Large intestine (tissue), 3 donors: ENCODE measurements around the gene CFL2. TPM values are rescaled to one million over a fixed set of nuclear protein-coding genes. Genes with fewer than 3 reads are reported as not detected.

Source experiments
- DNase-seq, 2 donors: peaks; one replicate each; pipeline versions ENCODE4 v3.0.0 to v3.0.0-alpha.2; 2013
- H3K27ac ChIP-seq: one replicate; pipeline ENCODE4 v1.5.1; 2013; ENCODE audit warnings: low read length
- H3K27me3 ChIP-seq: 2 replicates; pipeline ENCODE4 v1.6.1; 2013; ENCODE audit warnings: low read length; ENCODE audit not compliant: control insufficient read depth, insufficient read depth
- H3K36me3 ChIP-seq: 2 replicates; pipeline ENCODE4 v1.6.1; 2013; ENCODE audit warnings: low read length; ENCODE audit not compliant: control insufficient read depth, insufficient read depth
- H3K4me1 ChIP-seq: one replicate; pipeline ENCODE4 v1.6.1; 2013; ENCODE audit warnings: low read length; ENCODE audit not compliant: control insufficient read depth, insufficient read depth
- H3K4me3 ChIP-seq: one replicate; pipeline ENCODE4 v1.5.1; 2013; ENCODE audit warnings: low read length
- H3K9me3 ChIP-seq: one replicate; pipeline ENCODE4 v1.6.1; 2013; ENCODE audit warnings: mild to moderate bottlenecking, low read depth, low read length, moderate library complexity; ENCODE audit not compliant: control insufficient read depth
- WGBS: methylation state at CpG from one replicate; pipeline ENCODE4 v1.1.5; 2013; ENCODE audit warnings: low lambda C conversion rate; ENCODE audit not compliant: insufficient coverage; 5-methylcytosine and 5-hydroxymethylcytosine counted together
- polyA plus RNA-seq: library from polyadenylated mRNA; unstranded; fragments of 120-200 nt; gene quantifications from one replicate; pipeline ENCODE4 v1.2.1, GENCODE V29; 2013

CFL2 gene
- polyA plus RNA-seq, 1 donor: 49.7 TPM

DNA sequence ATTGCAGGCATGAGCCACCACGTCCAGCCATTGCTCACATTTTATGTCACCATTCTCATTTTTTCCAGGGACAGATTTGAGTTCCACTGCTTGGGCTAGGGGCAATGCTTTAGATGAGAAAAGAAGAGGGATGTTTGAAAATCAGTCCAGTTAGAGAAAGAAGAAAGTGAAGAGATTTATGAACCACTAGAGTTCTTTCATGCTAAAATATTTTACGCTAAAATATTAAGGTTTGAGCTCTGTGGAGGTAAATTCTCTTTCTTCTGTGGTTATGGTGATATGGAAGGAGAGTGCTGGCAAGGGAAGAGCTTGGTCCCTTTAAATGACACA is 21.5 kb downstream of the CFL2 start:
- no peaks in the 10 kb centered on the region for H3K36me3 ChIP-seq
- no peaks in the 10 kb centered on the region for H3K9me3 ChIP-seq
- no peaks in the 10 kb centered on the region for H3K4me1 ChIP-seq
- peak overlapping the region; percentile 30 for H3K4me3 ChIP-seq
- DNase-seq: no peak
- H3K27ac ChIP-seq: no peak overlapping the region
- WGBS: 100% methylated on average over 1 of the region's 2 CpGs
- no peaks in the 10 kb centered on the region for H3K27me3 ChIP-seq

DNA sequence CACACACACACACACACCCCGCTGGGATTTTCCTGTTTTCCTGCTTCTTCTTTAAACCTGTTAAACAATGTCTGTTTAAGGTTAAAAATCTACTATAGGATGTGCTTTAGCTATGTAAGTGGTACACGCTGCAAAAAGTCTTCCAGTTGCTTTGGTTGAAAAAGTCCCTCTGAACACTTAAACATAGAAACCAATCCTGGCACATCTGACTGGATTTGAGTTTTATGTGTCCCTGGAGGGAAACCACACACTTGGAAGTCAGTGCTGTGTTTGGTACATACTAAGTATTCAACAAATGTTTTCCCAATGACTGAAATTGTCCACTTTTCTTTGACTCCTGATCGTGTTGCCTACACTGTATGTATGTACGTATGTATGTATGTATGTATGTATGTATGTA is 22.0 kb downstream of the CFL2 start:
- H3K9me3 ChIP-seq: no peaks in the 10 kb centered on the region
- no CpG with 5 or more reads among the region's 4 CpGs for WGBS
- H3K4me3 ChIP-seq: no peak overlapping the region
- no peak overlapping the region for H3K27ac ChIP-seq
- no peaks in the 10 kb centered on the region for H3K27me3 ChIP-seq
- DNase-seq: no peak
- no peaks in the 10 kb centered on the region for H3K36me3 ChIP-seq
- no peaks in the 10 kb centered on the region for H3K4me1 ChIP-seq

DNA sequence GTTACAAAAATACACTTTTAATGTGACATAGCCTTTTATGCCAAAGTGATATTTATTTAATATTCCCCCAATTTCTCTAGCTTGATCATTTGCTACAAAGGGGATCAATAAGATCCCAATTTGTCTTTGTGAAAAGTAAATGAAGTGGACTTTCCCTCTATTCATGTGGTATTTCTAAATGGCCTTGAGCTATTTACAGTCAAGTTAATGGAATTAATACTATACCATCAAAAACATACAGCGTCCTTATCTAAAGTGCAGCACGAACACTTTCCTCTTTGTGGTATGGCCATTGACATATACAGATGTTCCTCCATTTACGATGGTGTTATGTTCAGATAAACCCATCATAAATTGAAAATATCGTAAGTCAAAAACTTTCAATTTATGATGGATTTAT is 23.2 kb downstream of the CFL2 start:
- H3K4me1 ChIP-seq: no peaks in the 10 kb centered on the region
- H3K4me3 ChIP-seq: no peak overlapping the region
- no peak for DNase-seq
- 20% methylated on average over 2 of the region's 4 CpGs for WGBS
- H3K27me3 ChIP-seq: no peaks in the 10 kb centered on the region
- H3K27ac ChIP-seq: no peak overlapping the region
- no peaks in the 10 kb centered on the region for H3K36me3 ChIP-seq
- no peaks in the 10 kb centered on the region for H3K9me3 ChIP-seq

GRCh38 chr14:34688470-34689206 is 25.8 kb downstream of the CFL2 start:
- Histone ChIP-seq H3K27ac (no peak overlapping the region), H3K4me3 (no peak overlapping the region), H3K27me3 (no peaks in the 10 kb centered on the region), H3K4me1 (no peaks in the 10 kb centered on the region), H3K36me3 (no peaks in the 10 kb centered on the region), H3K9me3 (no peaks in the 10 kb centered on the region)
- DNase-seq: no peak
- WGBS: 71% methylated on average over 2 of the region's 3 CpGs

DNA sequence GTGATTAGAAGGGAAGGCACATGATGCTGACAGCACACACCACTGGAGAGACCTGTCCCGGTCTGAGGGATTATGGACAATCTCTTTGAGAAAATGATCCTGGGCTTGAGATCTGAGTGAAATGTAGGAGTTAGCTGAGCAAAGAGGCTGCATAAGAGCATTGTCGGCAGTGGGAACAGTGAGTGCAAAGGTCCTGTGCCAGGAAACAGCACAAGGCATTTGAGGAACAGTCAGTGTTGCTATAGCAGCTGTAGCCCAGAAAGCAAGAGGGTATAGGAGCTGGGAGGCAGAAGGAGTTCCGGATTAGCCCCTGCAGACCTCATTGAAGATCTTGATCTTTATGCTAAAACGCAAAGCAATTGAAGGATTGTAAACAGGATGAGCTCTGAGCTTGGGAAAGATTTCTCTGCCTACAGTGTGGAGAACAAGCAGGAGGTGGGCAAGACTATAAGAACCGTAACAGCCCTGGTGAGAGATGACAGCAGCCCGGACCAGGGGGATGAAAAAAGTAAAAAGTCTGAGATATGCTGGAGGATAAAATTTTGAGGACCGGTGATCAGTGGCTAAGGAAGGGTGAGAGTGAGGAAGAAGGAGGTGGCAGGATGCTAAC is 28.5 kb downstream of the CFL2 start:
- 51% methylated on average over 3 of the region's 7 CpGs for WGBS
- no peak overlapping the region for H3K27ac ChIP-seq
- H3K36me3 ChIP-seq: no peaks in the 10 kb centered on the region
- DNase-seq: no peak
- no peaks in the 10 kb centered on the region for H3K27me3 ChIP-seq
- no peaks in the 10 kb centered on the region for H3K4me1 ChIP-seq
- no peak overlapping the region for H3K4me3 ChIP-seq
- no peaks in the 10 kb centered on the region for H3K9me3 ChIP-seq

- Histone ChIP-seq H3K4me1 (no peaks in the 10 kb centered on the region), H3K36me3 (no peaks in the 10 kb centered on the region), H3K27me3 (no peaks in the 10 kb centered on the region), H3K4me3 (no peak overlapping the region), H3K27ac (no peak overlapping the region), H3K9me3 (no peaks in the 10 kb centered on the region)
- DNase-seq: no peak
These were observed 29.8 kb downstream of the CFL2 start for GRCh38 chr14:34684578-34684977.

DNA sequence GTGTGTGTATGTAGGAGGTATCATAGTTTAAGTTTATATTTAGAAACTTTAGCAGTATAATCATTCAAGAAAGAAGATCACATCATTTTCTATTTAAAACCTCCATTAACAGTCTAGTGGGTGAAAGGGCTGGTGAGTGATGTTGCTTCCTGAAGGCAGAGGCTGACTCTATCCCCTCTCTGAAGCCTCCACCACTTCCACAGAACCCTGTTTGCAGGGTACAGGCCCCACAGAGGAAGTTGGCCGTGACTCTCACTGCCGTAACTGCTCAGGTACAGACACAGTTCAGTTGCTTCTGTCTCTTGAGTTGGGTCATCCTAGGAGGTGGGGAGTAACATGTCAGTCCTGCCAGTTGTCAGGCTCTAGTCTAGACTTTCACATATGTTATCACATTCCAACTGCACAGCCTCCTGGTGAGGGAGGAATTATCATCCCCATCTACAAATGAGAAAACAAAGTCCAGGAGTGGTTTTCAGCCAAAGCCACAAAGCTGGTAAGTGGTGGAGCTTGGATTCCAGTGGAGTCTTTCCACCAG is 31.5 kb downstream of the CFL2 start:
- H3K9me3 ChIP-seq: no peaks in the 10 kb centered on the region
- DNase-seq: no peak
- WGBS: 80% methylated on average over 1 of the region's 2 CpGs
- H3K27ac ChIP-seq: no peak overlapping the region
- no peaks in the 10 kb centered on the region for H3K27me3 ChIP-seq
- H3K4me1 ChIP-seq: no peaks in the 10 kb centered on the region
- no peak overlapping the region for H3K4me3 ChIP-seq
- H3K36me3 ChIP-seq: no peaks in the 10 kb centered on the region

GRCh38 chr14:34680806-34681479 is 33.5 kb downstream of the CFL2 start:
- DNase-seq: no peak
- H3K4me1 ChIP-seq: no peaks in the 10 kb centered on the region
- no peaks in the 10 kb centered on the region for H3K36me3 ChIP-seq
- no peak overlapping the region for H3K27ac ChIP-seq
- no peaks in the 10 kb centered on the region for H3K9me3 ChIP-seq
- no peak overlapping the region for H3K4me3 ChIP-seq
- no peaks in the 10 kb centered on the region for H3K27me3 ChIP-seq
- WGBS: 40% methylated on average over 1 of the region's 8 CpGs

DNA sequence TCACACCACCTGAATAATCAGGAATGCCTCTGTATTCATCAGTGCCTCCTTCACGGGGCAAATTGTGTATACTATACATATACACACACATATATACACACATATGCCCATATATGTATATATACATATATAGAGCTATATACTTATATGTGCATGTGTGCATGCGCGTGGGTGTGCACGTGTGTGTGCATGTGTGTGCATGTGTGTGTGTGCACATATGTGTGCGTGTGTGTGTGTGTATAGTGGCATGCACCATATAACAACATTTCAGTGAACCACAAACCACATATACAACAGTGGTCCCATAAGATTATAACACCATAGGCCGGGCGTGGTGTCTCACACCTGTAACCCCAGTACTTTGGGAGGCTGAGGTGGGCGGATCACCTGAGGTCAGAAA is 35.7 kb downstream of the CFL2 start:
- no peaks in the 10 kb centered on the region for H3K27me3 ChIP-seq
- no peaks in the 10 kb centered on the region for H3K9me3 ChIP-seq
- no peaks in the 10 kb centered on the region for H3K36me3 ChIP-seq
- H3K4me3 ChIP-seq: no peak overlapping the region
- no CpG with 5 or more reads among the region's 8 CpGs for WGBS
- H3K27ac ChIP-seq: no peak overlapping the region
- no peaks in the 10 kb centered on the region for H3K4me1 ChIP-seq
- no peak for DNase-seq

- Histone ChIP-seq H3K36me3 (no peaks in the 10 kb centered on the region), H3K4me1 (no peaks in the 10 kb centered on the region), H3K9me3 (no peaks in the 10 kb centered on the region), H3K27me3 (no peaks in the 10 kb centered on the region), H3K4me3 (no peak overlapping the region), H3K27ac (no peak overlapping the region)
- 100% methylated on average over 2 of the region's 7 CpGs for WGBS
- DNase-seq: no peak
These were observed 36.1 kb downstream of the CFL2 start for GRCh38 chr14:34678306-34678705.
